ENCODE data around the gene AP5S1. TPM values are rescaled to one million over a fixed set of nuclear protein-coding genes. Genes with fewer than 3 reads are reported as not detected.

AP5S1 gene
- total and polyA plus RNA-seq, 9 of the 15 experiments (the other 6 are each of a cell fraction or from before 2014, with no cell fraction given), result 2.6 to 8.8 (median 4.4) TPM

DNA sequence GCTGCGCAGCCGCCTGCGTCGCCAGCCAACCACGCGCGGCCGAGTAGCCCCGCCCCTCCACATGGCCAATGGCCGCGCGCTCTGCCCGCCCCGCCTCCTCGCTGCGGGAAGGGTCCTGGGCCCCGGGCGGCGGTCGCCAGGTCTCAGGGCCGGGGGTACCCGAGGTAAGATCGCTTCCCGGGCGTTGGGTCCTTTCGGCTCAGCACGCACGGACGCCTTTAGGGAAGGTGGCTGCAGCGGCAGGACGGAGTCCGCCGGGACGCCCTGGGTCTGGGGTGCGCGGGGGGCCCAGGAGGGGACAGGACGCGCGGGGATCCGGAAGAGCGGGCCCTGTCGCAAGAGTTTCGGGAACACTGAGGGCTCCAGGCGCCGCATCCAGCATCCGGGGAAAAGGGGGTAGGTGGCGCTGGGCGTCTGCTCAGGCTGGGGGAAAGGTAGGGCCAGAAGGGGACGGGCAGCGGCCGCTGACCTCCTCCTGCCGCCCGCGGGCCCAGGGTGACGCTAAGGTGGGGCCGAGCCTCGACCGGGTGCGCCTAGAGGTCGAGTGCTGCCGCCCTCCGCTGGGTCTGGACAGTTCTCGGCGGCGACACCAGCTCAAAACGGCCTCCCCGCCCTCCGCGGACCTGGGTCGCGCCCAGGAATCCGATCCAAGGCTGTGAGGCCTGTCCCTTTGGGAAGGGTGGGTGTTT, 26.5 kb downstream of the AP5S1 start, which contains the start of gene MAVS (continued):
- TF ChIP-seq GMEB1 (CRISPR knock-in tag; IDR thresholded peaks at IDR 0.05) (no peak), KAT8 (IDR thresholded peaks at IDR 0.05; ENCODE audit: low read depth) (no peak), ZNF23 (CRISPR knock-in tag; IDR thresholded peaks at IDR 0.05) (no peak), BDP1 (IDR thresholded peaks at IDR 0.05; ENCODE audit: insufficient read depth, insufficient read length) (no peak), ELF4 (CRISPR knock-in tag; IDR thresholded peaks at IDR 0.05) (no peak), MTA2 (IDR thresholded peaks at IDR 0.05; ENCODE audit: low read depth) (no peak), HDAC3 (IDR thresholded peaks at IDR 0.05; ENCODE audit: borderline replicate concordance, partially characterized antibody) (no peak), GATA2 (CRISPR knock-in tag; IDR thresholded peaks at IDR 0.05) (no peak), GATAD2A (IDR thresholded peaks at IDR 0.05) (no peak), E2F4 (CRISPR knock-in tag; IDR thresholded peaks at IDR 0.05; ENCODE audit: low read depth) (no peak), ARID4B (CRISPR knock-in tag; IDR thresholded peaks at IDR 0.05) (no peak; the same call in 1 of the 2 replicates), ATF7 (IDR thresholded peaks at IDR 0.05) (peak; percentile 41; the same call in 1 of the 2 replicates), SUPT5H (IDR thresholded peaks at IDR 0.05) (peak; percentile 78), TGIF2 (CRISPR knock-in tag; IDR thresholded peaks at IDR 0.05) (peak; percentile 69; the same call in 1 of the 2 replicates), ZBED1 (IDR thresholded peaks at IDR 0.05) (no peak), CEBPZ (IDR thresholded peaks at IDR 0.05; ENCODE audit: borderline replicate concordance, low read depth, low read length) (no peak), RBFOX2 (IDR thresholded peaks at IDR 0.05; ENCODE audit: low read depth, low read length) (peak; percentile 90), CTBP1 (IDR thresholded peaks at IDR 0.05; ENCODE audit: borderline replicate concordance) (peak; percentile 55; the same call in 1 of the 2 replicates)
- TF ChIP-seq, protein P1, sequence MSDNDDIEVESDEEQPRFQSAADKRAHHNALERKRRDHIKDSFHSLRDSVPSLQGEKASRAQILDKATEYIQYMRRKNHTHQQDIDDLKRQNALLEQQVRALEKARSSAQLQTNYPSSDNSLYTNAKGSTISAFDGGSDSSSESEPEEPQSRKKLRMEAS (CRISPR knock-in tag; IDR thresholded peaks at IDR 0.05), result peak; percentile 97

All from K562 (cell line).